GM19035 (cell line): ENCODE data around the gene CTXND1.
"Not testable (repeated sequence)": the region's sequence is repeated elsewhere in the genome, so short reads cannot be mapped to it uniquely, and the experiment has no call there.

Source experiments
- ATAC-seq: cut with Tn5 transposase; IDR thresholded peaks from one replicate; pipeline ENCODE4 v1.9.1; 2021; ENCODE audit not compliant: unreplicated experiment

CTXND1 gene

DNA sequence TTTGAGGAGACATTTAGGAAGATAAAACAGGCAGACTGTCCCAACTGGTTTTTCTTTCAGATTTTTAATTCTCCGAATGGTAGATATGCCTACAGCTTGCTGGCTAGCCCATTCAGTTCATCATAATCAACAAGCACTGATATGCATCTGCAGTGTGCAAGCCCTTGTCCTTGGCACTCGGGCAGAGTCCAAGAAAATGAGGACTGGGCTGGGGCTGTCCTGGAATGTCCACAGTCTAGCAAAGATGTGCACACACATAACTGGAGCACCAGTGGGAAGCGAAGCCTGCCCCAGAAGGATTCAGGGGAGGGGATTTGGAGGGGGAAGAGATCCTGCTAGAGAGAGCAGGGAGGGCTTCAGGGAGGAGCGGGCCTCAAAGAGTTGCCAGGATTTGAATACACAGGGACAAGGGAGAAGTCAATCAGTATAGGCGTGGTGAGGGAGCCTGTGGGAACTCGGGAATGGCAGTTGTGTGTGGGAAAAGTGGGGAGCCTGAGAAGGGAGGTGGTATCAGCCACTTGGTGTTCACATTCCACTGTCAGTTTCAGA, 90.5 kb downstream of the CTXND1 start:
- ATAC-seq = no peak

DNA sequence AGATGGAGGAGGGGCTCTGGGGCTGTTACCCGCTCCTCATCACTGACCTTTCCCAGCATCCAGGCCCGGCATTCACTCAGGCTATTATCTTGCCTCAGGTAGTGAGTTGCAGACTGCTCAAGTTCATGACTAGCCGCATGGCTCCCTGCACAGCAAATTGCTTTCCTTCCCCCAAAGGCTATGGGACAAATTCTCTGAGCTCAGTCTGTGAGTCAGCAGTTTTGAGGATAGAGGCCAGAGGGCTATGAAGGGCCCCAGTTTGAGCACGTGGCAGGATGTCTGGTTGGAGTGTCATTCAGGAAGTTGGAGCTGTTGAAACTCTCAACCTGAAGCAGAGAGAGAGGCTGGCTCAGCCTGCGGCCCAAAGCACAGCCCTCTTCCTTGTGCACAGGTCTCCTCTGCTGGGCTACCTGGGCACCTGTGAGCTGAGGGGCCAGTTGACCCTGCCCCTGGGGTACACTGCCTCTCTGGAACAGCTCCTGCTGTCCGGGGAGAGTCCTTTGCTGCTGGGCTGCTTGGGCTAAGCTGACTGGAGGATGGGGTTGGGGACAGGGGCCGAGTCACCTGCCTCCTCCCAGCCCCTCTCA, 91.3 kb downstream of the CTXND1 start:
- ATAC-seq = no peak

DNA sequence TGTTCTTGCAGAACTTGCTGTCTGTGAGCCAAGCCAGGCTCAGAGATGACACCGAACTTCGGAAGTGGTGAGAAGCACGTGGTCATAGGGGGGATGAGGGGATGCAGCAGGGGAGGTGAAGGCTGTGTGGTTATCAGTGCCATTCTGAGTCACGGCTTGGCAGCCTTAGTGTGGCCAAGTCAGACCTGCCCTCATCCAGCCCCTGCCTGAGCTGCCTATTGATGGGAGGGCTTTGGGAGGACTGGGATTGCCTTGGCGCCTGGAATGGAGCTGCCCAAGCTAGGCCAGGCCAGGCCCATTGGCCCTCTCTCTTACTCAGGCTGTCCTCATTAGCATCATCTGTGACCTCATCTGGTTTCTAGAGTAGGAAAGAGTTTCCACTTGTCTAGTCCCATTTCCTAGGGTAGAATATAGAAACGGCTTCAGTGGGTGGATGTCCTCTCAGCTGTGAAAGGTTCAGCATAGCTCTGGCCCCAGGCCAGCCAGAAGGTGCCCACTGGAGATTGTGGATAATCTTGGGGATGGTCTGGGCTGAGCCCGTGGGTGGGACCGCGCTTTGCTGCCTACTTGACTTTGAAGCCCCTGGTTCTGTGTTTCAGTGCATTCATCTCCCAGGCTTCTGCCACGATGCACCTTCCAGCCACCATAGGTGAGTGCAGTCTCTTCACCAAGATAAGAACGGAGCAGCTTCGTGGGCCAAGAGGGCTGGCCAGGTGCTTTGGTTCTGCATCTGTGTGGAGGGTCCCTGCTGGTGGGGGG, 92.0 kb downstream of the CTXND1 start:
- ATAC-seq = no peak

DNA sequence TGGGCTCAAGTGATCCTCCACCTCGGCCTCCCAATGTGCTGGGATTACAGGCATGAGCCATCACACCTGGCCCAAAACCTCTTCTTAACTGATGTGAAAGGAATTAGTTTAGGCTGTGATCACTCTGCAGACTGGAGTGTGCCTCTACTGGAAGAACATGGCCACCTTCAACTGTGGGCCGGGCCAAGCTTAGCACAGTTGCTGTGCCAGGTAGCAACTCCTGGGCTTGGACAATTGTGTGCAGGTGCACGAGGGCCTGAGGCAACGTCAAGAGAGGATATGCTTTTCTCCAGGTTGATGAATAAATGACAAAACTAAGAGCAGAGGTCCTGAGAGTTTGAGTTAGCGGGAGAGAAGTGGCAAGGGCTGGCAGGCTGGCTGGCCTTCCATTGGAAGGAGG, 92.7 kb downstream of the CTXND1 start:
- ATAC-seq = no peak

DNA sequence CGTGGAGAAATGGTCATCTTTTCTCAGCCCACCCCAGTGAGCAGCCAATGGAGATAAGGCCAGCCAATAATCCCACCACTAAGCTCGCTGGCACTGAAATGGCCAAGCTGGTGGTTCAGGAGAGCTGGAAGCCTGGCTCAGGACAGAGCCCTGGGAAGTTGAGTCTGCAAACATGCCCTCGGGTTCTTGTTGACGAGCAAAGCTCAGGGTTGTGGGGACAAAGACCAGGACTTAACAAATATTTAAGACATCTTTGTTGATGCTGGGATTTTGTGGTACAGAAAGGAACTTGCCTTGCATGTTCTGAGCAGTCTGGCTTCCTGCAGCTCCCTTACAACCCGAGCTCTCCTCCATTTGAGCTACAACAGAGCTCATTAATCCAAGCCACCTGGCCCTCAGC, 94.8 kb downstream of the CTXND1 start:
- no peak for ATAC-seq

DNA sequence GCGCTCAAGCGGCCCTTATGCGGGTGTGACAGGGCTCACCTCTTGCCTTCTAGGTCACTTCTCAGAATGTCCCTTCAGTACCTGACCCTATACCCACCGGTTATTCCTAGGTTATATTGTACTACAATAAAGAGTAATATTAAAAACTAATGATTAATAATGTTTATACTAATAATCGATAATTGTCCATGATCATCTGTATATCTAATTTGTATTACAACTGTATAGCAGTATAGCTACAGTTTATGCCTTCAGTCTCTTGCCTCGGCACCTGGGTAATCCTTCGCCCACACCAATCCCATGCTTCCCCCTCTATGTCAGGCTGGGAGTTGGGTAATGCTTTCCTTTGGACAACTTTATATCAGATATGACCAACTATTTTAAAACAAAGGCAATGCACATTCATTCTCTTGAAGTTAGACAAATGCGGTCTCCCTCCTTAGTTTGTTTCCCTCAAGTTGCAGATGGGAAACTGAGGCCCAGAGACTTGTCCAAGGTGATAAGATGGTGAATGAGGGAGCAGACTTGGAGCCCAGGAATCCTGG, 95.8 kb downstream of the CTXND1 start:
- no peak for ATAC-seq

DNA sequence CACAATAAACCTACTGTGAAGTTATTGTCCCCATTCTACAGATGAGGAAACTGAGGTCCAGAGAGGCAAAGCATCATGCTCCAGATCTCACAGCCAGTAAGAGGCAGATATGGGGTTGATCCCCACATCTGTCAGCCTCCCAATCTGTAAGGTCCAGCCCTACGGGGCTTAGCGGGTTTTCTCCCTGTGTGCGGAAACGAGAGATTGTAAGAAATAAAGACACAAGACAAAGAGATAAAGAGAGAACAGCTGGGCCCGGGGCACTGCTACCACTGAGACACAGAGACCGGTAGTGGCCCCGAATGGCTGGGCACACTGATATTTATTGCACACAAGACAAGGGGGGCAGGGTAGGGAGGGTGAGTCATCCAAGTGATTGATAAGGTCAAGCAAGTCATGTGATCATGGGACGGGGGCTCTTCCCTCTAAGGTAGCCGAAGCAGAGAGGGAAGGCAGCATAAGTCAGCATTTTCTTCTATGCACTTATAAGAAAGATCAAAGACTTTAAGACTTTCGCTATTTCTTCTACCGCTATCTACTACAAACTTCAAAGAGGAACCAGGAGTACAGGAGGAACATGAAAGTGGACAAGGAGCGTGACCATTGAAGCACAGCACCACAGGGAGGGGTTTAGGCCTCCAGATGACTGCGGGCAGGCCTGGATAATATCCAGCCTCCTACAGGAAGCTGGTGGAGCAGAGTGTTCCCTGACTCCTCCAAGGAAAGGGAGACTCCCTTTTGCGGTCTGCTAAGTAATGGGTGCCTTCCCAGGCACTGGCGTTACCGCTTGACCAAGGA, 96.4 kb downstream of the CTXND1 start:
- ATAC-seq = not testable (repeated sequence)

DNA sequence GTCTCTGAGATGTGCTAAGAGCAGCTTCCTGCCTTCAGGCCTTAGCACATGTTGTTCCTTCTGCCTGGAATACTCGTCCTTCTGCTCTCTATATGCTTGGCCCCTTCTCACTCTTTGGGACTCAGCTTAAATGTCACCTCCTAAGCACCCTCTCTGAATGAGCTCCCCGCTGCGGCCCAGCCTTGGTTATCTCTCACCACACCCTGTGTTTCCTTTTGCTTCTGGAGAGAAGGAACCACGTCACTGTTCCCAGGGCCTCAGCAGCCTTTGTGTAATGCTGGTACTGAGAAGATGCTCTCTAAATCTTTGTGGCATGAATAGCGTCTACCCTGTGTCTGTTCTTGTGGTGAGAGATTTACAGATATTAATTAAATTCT, 97.0 kb downstream of the CTXND1 start:
- no peak for ATAC-seq

DNA sequence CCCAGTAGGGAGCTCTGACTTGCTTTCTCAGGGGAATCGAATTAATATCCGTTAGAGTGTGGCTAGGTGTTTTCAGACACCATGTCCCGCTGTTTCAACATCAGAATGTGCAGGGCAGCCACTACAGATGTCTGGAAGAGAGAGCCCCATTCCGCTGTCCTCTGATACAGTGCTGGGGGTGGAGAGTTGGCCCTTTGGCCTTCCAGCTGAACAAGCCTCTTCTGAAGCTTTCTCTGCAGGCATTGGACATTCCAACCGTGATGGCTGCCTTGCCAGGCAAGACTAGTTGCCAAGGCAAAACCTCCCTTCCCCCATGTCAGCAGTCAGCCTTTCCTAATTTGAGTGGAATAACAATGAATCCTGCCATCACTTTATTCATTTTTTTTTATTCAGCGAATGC, 97.7 kb downstream of the CTXND1 start:
- no peak for ATAC-seq

DNA sequence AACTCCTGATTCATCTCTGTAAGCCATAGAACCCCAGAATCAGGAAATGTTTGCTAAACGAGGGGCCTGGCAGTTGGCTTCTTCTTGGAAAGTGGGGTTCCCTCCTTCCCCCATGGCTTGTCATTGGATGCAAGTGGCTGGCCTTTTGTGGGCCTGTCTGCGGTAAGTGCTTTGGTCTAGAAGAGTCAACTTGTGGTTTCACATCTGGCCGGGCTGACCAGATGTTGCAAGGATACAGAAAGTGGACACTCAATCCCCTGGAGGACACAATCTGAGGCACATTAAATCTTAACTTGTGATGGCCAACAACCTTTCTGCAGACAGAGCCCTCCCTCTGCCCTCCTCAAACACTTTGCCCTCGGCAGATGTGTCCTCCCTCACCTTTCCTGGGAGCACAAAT, 98.1 kb downstream of the CTXND1 start:
- no peak for ATAC-seq

DNA sequence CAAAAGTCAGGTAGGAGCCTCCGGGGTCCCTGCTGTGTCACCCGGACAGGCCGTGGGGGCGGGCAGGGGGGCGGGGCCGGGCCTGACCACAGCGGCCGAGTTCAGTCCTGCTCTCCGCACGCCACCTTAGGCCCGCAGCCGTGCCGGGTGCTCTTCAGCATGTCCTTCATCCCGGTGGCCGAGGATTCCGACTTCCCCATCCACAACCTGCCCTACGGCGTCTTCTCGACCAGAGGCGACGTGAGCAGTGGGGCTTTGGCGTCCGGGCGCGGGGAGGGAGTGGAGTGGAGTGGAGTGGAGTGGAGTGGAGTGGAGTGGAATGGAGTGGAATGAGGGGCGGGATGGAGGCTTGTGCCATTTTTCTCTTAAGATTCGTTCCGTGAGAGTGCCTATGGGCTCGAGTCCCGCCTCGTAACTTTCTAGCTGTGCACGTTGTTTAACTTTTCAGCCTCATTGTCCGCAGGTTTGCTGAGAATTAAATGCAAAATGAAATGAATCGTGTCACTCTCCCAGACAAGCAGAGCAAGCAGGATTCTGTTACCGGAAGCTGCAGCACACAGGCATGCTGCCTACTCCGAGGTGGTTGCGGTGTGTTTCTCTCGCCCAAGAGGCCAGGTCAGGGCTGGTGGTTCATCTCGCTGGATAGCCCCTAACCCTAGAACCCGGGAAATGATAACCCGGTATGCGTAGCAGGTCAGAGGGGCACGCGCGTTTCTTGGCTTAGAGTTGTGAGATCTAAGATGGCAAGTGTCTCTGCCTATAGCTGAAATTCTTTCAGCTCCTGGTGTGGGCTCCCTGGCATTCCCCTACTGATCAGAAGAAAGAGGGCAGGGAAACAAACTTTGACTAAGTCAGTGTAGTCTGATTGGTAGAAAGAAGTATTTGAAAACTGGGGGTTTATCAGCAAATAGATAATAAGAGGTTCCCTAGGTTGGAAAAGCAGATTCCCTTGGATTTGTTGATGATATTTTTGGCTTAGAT, 98.8 kb downstream of the CTXND1 start, which contains the start of gene FAH:
Gene FAH, plus strand, starts transcription at position 104 of the 981 bp plus-strand sequence. Its CDS starts 56 bp downstream, at position 160.
- ATAC-seq = peak; percentile 51

DNA sequence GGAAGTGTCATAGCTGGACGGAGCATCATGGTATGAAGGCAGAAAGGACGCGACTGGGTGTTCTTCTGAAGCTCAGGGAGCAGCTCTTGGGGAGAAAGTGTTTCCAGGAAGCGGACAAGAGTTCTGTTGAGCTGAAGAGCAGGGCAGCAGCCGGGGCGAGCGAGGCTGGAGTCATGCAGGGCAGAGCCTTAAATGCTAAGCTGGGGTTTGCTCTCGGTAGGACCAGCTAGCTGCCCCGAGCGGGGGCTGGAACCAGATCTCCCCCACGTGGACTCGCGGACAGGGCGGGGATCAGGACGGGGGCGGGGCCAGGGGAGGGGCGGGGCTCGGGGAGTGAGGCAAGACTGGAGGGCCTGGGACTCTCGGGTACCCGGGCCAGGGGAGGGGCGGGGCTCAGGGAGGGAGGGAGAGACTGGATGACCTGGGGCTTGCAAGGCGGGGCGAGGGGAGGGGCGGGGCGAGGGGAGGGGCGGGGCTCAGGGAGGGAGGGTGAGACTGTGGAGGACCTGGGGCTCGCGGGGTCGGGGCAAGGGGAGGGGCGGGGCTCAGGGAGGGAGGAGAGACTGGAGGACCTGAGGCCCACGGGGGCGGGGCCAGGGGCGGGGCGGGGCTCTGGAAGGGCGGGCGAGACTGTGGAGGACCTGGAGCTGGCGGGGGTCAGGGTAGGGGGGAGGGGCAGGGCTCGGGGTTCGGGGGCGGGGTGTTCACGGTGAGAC, 99.7 kb downstream of the CTXND1 start:
- ATAC-seq = peak; percentile 49

DNA sequence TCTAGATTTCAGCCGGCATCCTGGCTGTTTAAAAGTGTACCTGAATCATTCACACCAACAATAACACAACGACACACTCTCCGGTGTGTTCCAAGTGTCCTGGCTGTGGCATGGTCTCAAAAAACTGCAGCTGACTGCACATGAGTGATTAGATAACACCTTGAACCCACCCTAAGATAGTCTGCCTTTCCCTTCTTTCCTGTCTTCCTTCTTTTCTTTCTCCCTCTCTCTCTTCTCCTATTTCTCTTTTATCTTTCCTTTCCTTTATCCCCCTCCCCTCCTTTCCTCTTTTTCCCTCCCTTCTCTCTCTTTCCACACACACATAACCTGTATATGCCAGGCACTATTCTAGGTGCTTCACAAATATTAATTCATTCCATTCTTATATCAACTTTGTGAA, 100.4 kb downstream of the CTXND1 start:
- no peak for ATAC-seq

DNA sequence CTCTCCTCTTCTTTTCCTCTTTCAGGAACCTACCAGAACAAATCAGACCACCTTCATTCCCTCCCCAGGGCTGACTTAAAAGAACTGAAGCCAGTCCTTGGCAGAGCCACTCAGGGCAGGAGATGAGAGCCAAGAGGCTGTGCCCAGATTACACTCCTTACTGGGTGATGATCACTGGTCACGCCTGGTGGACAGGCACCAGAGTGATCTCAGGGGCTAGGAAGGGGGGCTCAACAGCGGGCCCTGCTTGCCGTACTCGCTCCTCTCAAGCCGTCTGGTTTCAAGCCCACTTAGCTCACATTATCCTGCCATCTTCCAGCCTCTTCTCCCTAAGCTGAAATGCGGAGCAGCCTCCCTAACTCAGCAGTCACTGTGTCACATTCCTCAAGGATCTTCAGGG, 100.9 kb downstream of the CTXND1 start:
- ATAC-seq = no peak
